RCC 7860 (cell line): ENCODE data around the gene MGAT4B.

Experiments used
- DNase-seq: peaks from one replicate; pipeline ENCODE4 v3.0.0-alpha.2; 2015; ENCODE audit warnings: low spot score
- FAIRE-seq: peaks from 2 replicates; lab custom pipeline; 2012; peaks lifted over from hg19 to GRCh38; lab: Jason Lieb, UNC

MGAT4B gene

DNA sequence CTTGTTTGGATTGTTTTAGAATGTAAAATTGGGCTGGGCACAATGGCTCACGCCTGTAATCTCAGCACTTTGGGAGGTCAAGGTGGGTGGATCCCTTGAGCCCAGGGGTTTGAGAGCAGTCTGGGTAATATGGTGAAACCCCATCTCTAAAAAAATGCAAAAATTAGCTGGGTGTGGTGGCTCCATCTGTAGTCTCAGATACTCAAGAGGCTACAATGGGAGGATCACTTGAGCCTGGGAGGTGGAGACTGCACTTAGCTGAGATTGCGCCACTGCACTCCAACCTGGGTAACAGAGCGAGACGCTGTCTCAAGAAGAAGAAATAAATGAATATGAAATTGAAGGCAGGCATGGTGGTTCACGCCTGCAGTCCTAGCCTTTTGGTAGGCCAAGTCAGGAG lies 52.7 kb downstream of the MGAT4B start:
- FAIRE-seq (no peak), DNase-seq (no peak)

DNA sequence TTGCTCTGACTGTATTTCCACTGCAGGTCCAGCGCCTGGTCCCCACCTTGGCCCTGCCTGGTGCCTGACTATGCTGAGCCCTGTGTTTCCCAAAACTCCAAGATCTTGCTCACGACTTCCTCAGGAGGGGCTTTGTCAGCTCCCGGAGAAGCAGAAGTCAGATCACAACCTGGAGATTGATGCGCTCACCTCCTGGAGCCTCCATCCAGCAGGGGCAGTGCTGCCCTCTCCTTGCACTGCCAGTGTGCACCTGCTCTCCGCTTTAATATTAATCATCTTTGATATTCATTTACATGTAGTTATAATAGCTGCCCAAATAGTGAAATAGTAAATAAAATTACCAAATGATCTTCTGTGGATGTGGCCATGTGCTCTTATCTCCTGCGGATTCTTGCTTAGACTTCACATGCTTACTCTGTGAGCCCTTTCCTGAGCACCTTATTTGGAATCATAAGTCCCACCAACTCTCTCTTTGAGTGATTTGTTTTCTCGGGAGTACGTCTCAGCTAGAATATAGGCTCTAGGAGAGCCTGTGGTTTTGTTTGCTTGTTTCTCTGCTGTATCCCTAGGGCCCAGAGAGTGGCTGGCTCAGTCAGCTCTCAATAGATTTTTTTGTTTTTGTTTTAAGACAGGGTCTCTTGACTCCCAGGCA lies 56.7 kb downstream of the MGAT4B start:
- no peak for FAIRE-seq
- DNase-seq: no peak

DNA sequence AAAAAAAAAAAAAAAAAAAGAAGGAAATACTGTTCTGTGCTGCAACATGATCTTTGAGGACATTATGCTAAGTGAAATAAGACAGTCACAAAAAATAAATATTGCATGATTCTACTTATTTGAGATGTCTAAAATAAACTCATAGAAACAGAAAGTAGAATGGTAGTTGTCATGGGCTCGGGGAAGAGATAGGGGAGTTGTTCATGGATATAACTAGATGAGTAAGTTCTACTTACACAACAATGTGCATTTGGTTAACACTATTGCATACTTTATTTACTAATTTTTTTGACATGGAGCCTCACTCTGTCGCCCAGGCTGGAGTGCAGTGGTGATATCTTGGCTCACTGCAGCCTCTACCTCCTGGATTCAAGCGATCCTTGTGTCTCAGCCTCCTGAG lies 58.9 kb downstream of the MGAT4B start:
- FAIRE-seq: no peak
- DNase-seq: no peak
